Kasumi-1 (cell line): ENCODE measurements around the gene HPDL.
"Not testable (repeated sequence)": the region's sequence is repeated elsewhere in the genome, so short reads cannot be mapped to it uniquely, and the experiment has no call there.

Experiments
- DNase-seq, 2 experiments: peaks; one replicate each; lab custom pipeline; 2025; lab: John Stamatoyannopoulos, UW

The HPDL gene

GRCh38 chr1:45351508-45351907 is 24.8 kb downstream of the HPDL start:
- no peak for DNase-seq

GRCh38 chr1:45353685-45354084 is 27.0 kb downstream of the HPDL start:
- no peak for DNase-seq

DNA sequence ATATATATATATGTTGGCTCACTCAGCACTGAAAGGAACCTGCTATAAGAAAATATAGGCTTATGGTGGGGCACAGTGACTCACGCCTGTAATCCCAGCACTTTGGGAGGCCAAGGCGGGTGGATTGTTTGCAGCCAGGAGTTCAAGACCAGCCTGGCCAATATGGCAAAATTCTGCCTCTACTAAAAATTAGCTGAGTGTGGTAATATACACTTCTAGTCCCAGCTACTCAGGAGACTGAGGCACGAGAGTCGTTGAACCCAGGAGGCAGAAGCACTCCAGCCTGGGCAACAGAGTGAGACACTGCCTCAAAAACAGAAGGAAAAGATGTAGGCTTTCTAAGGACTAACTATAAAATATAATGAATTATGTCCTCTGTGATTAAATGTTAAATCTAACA is 28.1 kb downstream of the HPDL start:
- DNase-seq = no peak

DNA sequence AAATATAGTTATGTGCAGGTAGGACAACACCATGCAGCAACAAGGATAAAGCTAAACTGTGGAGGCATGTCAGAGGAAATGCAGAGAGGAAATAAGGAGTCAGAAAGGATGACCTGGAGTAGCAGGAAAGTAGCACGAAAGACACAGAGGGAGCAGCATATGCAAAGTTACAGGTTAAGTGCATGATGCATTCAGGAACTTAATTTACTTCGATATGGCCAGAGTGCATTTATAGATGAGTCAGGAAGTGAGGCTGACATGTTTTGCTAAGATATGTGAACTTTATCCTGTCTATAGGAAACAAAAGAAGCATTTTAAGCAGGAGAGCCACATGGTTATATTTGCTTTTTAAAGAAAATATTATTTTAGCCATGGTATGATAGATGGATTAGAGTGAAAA is 29.0 kb downstream of the HPDL start:
- no peak for DNase-seq

DNA sequence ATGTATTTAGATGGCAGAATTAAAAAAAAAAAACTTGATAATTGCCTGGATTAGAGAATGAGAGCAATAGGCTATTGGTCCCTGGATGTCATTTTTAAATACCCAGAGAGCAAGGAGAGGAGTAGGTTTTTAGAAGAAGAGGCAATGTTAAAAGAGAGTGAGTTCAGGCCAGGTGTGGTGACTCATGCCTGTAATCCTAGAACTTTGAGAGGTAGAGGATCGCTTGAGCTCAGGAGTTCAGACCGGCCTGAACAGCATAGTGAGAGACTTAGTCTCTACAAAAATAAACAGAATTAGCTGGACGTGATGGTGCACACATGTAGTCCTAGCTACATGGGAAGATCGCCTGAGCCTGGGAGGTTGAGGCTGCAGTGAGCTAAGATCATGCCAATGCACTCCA is 29.5 kb downstream of the HPDL start:
- DNase-seq = no peak

DNA sequence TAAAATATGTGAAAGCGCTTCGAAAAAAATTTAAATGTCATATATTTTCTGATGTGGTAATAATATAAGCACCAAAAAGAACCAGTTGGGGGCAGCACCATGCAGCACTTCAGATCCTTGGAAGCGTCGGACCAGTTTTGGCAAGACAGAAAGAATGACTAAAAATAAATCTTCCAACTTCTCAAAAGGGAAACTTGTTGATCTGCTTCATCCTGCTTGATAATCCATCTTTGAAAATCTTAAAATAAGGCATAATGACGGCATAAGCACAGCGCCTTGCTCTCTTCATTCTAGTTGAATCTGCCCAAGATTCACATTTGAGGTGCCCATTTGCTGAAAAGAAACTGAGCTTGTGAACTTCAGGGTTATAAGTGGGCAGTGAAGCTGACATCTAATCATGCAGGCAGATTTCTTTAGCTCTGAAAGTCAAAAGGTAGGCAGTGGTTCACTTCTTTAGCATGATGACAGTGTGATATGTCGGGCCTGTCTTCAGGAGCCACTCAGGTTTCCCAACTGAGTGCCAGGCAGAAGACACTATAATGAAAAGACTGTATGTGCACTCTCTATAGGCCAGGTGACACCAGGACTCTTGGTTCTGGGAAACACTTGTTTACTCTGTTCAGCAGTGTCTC is 33.3 kb downstream of the HPDL start:
- DNase-seq = peak; percentile 74 to 81

DNA sequence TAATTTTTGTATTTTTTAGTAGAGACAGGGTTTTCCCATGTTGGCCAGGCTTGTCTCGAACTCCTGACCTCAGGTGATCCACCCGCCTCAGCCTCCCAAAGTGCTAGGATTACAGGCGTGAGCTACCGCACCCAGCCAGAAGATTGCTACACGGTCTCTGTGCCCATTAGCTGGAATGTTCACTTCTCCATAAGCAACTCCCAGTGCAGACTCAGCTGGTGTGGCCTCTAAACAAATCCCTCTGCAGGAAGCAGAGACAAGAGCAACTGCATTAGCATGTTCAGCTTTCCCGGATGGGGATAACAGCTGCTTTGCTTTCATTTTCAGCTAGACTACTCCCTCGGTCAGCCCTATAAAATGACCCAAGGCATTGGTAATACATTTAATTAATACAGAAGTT is 34.3 kb downstream of the HPDL start:
- DNase-seq = not testable (repeated sequence)

GRCh38 chr1:45364294-45364693 is 37.6 kb downstream of the HPDL start:
- no peak for DNase-seq

DNA sequence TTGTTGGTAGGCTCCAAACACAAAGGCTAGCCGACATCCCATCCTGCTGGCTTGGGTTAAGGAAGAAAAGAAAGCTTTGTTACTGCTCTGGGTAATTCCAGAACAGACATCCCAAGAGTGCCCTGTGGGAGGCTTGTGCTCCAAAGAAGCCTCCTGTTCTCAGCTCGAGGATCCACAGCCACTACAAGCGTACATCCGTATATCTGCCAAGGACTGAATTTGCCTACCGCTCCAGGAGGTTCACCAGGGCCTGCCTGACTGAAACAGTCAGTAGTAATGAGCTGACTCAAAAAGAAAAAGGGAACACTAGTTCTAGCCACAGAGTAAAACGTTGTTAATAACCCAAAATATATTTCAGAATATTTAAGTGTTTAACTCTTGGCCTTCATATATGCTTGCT is 38.4 kb downstream of the HPDL start:
- DNase-seq = no peak

DNA sequence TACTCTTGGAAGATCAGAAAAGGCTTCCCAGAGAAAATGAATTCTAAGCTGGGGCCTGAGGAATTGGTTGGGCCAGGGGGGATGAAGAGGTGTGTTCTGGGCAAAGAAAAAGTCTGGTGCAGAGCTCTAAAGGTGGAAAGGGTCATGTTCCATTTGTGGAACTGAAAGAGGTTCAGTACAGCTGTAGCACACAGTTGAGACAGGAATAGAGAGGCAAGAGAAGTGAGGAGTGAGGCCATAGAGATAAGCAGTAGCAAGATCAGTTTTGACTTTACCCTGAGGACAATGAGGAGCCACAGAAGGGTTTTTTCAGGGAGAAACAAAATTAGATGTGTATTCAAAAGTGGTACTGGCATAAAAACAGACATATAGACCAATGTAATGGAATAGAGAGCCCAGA is 43.9 kb downstream of the HPDL start:
- DNase-seq = no peak

DNA sequence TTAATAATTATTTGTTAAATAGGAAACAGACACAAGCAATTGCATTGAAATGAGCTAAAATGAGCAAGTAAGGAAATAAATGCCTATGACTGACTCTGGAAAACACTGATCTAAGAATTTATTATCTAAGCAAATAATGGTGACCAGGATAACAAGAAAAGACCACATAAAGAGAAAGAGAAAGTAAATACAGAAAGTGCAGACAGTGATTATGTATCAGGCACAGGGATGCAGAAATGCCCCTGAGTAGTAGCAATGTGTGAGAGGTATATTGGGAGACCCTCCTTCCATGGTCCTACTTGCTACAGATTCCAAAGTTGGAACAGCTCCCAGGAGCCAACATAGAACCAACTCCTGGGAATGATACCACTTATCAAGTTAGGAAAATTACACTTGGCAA is 46.9 kb downstream of the HPDL start:
- DNase-seq = no peak

DNA sequence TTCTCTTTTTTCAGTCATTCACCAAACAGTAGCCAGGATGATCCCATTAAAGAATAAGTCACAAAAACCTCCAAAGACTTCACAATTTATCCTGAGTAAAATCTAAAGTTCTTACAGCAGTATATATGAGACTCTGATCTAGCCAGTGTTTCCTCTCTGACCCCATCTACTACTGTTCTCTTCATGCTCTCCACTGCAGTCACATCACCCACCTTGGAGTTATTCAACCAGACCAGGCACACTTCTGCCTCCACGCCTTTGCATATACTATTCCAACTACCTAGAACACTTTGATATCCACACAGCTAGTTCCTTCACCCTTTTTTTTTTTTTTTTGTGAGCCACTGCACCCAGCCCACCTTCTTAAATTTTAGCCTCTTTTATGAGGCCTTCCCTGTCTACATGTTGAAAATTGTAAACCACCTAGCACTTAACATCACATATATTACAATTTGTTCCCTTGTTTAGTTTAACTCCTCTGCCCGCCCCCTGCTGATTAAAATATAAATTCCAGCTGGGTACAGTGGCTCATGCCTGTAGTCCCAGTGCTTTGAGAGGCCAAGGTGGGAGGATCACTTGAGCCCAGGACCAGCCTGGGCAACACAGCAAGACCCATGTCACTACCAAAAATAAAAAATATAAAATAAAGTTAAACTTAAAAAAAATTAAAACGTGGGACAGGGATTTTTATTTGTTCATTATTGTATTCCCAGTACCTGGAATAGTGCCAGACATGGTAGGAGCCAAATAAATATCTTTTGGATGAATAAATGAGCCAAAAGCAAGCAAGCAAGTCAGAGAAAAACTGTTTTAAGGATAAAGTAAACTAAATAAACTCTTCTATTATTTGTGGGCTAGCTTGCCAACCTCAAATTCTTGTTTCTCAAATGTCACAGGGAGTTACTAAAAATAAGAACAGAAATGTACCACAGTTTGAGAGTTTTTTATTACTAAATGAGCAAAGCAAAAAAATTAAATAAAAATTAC is 48.7 kb downstream of the HPDL start:
- DNase-seq = no peak

- DNase-seq = no peak
Measured at GRCh38 chr1:45378184-45378583, 51.5 kb downstream of the HPDL start.
